GM12878 (cell line): ENCODE measurements around the gene CHIC2.

Experiments used
- CEBPB ChIP-seq, 2 experiments: fragments of 150-350 bp in 1 of 2; IDR thresholded peaks; 2 replicates each; pipeline ENCODE4 v1.6.1; 2012 to 2014; ENCODE audit warnings: low read depth in 2 of 2, low read length in 2 of 2, borderline replicate concordance in 1 of 2, inconsistent platforms in 1 of 2
- MYC ChIP-seq: IDR thresholded peaks from 2 replicates; pipeline ENCODE4 v1.6.1; 2011; ENCODE audit warnings: mild to moderate bottlenecking, low read length, moderate library complexity, inconsistent platforms; ENCODE audit not compliant: insufficient read depth, insufficient replicate concordance, insufficient read length, severe bottlenecking
- RELA ChIP-seq: fragments of 450-650 bp; IDR thresholded peaks from 2 replicates; pipeline ENCODE4 v1.8.0; 2014; ENCODE audit warnings: borderline replicate concordance; ENCODE audit not compliant: partially characterized antibody
- TF ChIP-seq, protein P1 (sequence below): IDR thresholded peaks from 2 replicates; pipeline ENCODE4 v1.6.1; 2012; ENCODE audit warnings: low read depth, low read length, improper control_type of control experiment
- TF ChIP-seq, protein P2 (sequence below): fragments of 450-650 bp; formaldehyde crosslinking; IDR thresholded peaks from 2 replicates; pipeline ENCODE4 v1.4.0; 2020; ENCODE audit warnings: mild to moderate bottlenecking, moderate library complexity

DNA sequence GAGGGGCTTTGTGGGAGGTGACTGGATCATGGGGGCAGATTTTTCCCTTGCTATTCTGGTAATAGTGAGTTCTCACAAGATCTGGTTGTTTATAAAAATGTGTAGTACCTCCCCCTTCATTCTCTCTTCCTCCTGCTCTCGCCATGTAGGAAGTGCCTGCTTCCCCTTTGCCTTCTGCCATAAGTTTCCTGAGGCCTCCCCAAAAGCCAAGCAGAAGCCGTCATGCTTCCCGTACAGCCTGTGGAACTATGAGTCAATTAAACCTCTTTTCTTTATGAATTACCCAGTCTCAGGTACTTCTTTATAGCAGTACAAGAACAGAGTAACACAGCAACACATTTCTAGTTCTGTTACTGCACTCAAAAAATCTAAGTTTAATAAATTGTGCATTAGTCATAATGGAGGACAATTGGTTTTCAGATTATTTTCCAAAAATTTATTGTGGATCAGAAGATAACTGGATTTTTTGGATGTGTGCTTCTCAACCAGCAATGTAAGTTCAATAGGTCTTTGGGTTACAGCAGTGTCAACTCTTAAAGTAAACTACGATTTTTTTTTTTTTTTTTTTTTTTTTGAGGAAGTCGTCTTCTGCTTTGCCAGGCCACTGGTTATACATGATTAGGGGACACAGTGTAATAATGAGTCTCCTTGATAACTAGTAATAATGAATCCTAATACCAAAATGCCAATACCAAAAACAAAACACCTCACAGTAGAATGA lies 69.9 kb downstream of the CHIC2 start:
- TF ChIP-seq CEBPB (IDR thresholded peaks at IDR 0.05; ENCODE audit: borderline replicate concordance in 1 of 2, low read depth in 2 of 2, low read length in 2 of 2) = no peak
- no peak for TF ChIP-seq RELA
- TF ChIP-seq MYC = no peak
- TF ChIP-seq, protein P1, sequence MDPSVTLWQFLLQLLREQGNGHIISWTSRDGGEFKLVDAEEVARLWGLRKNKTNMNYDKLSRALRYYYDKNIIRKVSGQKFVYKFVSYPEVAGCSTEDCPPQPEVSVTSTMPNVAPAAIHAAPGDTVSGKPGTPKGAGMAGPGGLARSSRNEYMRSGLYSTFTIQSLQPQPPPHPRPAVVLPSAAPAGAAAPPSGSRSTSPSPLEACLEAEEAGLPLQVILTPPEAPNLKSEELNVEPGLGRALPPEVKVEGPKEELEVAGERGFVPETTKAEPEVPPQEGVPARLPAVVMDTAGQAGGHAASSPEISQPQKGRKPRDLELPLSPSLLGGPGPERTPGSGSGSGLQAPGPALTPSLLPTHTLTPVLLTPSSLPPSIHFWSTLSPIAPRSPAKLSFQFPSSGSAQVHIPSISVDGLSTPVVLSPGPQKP = no peak
- TF ChIP-seq, protein P2, sequence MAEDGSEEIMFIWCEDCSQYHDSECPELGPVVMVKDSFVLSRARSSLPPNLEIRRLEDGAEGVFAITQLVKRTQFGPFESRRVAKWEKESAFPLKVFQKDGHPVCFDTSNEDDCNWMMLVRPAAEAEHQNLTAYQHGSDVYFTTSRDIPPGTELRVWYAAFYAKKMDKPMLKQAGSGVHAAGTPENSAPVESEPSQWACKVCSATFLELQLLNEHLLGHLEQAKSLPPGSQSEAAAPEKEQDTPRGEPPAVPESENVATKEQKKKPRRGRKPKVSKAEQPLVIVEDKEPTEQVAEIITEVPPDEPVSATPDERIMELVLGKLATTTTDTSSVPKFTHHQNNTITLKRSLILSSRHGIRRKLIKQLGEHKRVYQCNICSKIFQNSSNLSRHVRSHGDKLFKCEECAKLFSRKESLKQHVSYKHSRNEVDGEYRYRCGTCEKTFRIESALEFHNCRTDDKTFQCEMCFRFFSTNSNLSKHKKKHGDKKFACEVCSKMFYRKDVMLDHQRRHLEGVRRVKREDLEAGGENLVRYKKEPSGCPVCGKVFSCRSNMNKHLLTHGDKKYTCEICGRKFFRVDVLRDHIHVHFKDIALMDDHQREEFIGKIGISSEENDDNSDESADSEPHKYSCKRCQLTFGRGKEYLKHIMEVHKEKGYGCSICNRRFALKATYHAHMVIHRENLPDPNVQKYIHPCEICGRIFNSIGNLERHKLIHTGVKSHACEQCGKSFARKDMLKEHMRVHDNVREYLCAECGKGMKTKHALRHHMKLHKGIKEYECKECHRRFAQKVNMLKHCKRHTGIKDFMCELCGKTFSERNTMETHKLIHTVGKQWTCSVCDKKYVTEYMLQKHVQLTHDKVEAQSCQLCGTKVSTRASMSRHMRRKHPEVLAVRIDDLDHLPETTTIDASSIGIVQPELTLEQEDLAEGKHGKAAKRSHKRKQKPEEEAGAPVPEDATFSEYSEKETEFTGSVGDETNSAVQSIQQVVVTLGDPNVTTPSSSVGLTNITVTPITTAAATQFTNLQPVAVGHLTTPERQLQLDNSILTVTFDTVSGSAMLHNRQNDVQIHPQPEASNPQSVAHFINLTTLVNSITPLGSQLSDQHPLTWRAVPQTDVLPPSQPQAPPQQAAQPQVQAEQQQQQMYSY = no peak
